ENCODE measurements around the gene BRI3. TPM values are rescaled to one million over a fixed set of nuclear protein-coding genes. Genes with fewer than 3 reads are reported as not detected.
A peak's percentile ranks its signal among the peaks of the same experiment; 100 is the strongest.

The BRI3 gene
- total RNA-seq, 1 donor from 2014 or later: 344 TPM

DNA sequence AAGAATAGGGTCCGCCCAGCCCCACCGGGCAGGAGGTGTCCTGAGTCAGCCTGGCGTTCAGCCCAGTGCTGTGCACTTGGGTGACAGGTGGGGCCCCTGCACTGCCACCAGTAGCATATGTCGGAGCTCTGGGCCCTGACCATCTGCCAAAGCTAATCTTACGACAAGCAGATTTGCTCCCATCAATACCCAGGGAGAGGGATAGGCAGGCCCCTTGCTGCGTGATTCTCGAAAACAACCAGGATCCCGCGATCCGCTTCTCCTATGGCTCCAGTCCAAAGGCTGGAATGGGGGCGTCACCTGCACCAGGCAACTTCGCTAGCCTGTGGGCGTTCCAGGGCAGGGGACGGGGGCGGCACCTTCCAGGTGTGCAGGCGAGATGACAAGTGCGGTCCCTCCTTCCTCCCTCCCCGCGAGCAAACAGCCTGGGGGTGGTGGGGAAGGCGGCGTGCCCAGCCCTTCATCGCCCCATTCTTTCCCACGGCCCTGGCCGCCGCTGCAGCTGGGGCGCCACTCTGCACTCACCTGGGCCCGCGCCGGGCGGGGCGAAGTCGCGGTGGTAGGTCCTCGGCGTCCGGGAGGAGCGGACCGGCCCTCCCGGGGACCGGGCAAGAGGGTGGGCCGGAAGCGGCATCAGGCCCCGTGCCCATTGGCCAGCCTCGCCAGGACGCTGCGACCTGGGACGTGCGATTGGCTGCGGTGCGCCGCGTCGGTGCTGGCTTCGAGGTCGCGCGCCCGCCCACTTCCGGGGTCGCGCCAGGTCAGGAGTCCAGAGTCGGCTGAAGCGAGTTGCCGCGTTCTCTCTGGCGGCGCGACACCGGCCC is 29.7 kb upstream of the BRI3 start, which contains the start of gene TECPR1:
TSS of gene TECPR1 (minus strand) at position 632 of the 824 bp plus-strand sequence. CDS start 6,086 bp downstream, outside the sequence.
- H3K27ac Mint-ChIP-seq (ENCODE audit: unreplicated experiment): peak within 1 kb of the TSS; percentile 92
- no peaks in the 10 kb centered on the region for H3K9me3 Mint-ChIP-seq (ENCODE audit: unreplicated experiment)
- no peaks in the 10 kb centered on the region for H3K27me3 Mint-ChIP-seq (ENCODE audit: unreplicated experiment)
- TF ChIP-seq, protein P1, sequence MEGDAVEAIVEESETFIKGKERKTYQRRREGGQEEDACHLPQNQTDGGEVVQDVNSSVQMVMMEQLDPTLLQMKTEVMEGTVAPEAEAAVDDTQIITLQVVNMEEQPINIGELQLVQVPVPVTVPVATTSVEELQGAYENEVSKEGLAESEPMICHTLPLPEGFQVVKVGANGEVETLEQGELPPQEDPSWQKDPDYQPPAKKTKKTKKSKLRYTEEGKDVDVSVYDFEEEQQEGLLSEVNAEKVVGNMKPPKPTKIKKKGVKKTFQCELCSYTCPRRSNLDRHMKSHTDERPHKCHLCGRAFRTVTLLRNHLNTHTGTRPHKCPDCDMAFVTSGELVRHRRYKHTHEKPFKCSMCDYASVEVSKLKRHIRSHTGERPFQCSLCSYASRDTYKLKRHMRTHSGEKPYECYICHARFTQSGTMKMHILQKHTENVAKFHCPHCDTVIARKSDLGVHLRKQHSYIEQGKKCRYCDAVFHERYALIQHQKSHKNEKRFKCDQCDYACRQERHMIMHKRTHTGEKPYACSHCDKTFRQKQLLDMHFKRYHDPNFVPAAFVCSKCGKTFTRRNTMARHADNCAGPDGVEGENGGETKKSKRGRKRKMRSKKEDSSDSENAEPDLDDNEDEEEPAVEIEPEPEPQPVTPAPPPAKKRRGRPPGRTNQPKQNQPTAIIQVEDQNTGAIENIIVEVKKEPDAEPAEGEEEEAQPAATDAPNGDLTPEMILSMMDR (IDR thresholded peaks at IDR 0.05): no peak
- DNase-seq (ENCODE audit: extremely low spot score, unreplicated experiment): peak; percentile 97
- peak within 1 kb of the TSS; percentile 97 for H3K4me3 Mint-ChIP-seq (ENCODE audit: unreplicated experiment)
- peaks cover 8% of the 10 kb centered on the region for H3K36me3 Mint-ChIP-seq (ENCODE audit: unreplicated experiment)
- peaks cover 28% of the 10 kb centered on the region for H3K4me1 Mint-ChIP-seq (ENCODE audit: unreplicated experiment)

DNA sequence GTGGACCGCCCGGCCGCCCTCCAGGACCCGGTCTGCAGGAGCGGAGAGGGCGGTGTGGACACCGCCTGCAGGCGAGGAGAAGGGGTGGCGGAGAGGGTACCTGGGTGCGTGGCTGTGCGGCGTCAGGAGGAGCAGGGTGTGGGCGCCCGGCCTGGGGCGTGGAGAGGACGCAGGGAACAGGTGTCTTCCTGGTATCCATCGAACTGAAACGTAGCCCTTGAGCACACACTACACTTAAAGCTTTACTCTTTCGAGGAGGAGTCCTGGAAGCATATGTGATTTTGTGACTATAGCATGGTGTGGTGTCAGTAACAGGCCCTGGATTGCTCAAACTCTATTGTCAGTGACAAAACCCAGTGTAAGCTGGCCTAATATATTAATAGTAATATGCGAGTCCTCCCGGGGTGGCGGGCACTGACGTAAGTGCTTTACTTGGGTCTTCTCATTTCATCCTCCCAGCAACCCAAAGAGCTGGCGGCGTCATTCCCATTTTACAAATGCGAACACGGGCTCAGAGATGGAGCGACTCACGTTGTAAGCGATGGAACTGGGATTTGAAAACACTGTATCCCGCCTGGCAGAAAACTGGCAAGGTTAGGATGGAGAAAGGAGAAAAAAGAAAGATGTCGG is 28.9 kb upstream of the BRI3 start:
- no peak for DNase-seq (ENCODE audit: extremely low spot score, unreplicated experiment)

DNA sequence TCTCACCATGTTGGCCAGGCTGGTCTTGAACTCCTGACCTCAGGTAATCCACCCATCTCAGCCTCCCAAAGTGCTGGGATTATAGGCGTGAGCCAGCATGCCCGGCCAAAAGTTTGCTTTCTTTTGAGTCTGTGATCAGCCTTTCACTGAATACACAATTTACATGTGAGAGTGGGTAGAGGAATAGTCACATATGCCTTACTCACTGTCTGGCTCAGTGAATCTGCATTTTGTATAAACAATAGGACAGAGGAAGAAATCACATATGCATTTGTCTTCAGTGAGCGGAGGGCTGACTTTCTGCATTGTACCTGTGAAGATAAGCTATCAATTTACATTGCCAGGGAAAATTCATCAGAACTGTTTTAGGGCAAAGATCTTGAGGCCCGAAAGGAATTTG is 27.0 kb upstream of the BRI3 start:
- DNase-seq (ENCODE audit: extremely low spot score, unreplicated experiment): no peak
- H3K4me1 Mint-ChIP-seq (ENCODE audit: unreplicated experiment): peaks cover 26% of the 10 kb centered on the region
- no peaks in the 10 kb centered on the region for H3K27me3 Mint-ChIP-seq (ENCODE audit: unreplicated experiment)
- H3K4me3 Mint-ChIP-seq (ENCODE audit: unreplicated experiment): no peak overlapping the region
- H3K27ac Mint-ChIP-seq (ENCODE audit: unreplicated experiment): no peak overlapping the region
- no peaks in the 10 kb centered on the region for H3K9me3 Mint-ChIP-seq (ENCODE audit: unreplicated experiment)
- peaks cover 3% of the 10 kb centered on the region for H3K36me3 Mint-ChIP-seq (ENCODE audit: unreplicated experiment)
- TF ChIP-seq, protein P1 (IDR thresholded peaks at IDR 0.05): no peak

More for the DNA sequence above, 28.9 kb upstream of the BRI3 start:
- Mint-ChIP-seq H3K27ac (ENCODE audit: unreplicated experiment) (peak overlapping the region; percentile 92), H3K27me3 (ENCODE audit: unreplicated experiment) (no peaks in the 10 kb centered on the region), H3K4me3 (ENCODE audit: unreplicated experiment) (peak overlapping the region; percentile 97), H3K9me3 (ENCODE audit: unreplicated experiment) (no peaks in the 10 kb centered on the region), H3K4me1 (ENCODE audit: unreplicated experiment) (peaks cover 28% of the 10 kb centered on the region), H3K36me3 (ENCODE audit: unreplicated experiment) (peaks cover 8% of the 10 kb centered on the region)
- TF ChIP-seq, protein P1 (IDR thresholded peaks at IDR 0.05): no peak

DNA sequence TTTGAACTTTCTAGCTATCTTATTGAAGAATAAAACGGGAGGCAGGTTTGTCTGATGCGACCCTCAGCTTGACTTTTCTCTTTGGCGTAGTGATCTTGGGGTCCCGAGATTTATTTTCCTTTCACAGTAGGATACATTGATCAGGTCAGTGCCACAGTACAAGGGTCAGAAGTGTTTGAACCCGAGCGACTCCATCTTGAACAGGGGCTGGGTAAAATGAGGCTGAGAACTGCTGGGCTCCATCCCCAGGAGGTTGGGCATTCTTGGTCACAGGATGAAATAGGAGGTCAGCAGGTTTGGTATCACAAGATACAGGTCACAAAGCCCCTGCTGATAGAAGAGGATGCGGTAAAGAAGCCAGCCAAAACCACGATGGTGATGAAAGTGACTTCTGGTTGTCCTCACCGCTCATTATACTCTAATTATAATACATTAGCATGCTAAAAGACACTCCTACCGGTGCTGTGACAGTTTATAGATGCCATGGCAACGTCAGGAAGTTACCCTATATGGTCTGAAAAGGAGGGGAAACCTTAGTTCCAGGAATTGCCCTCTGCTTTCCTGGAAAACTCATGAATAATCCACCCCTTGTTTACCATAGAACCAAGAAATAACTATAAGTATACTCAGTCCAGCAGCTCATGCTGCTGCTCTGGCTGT is 26.4 kb upstream of the BRI3 start:
- peaks cover 3% of the 10 kb centered on the region for H3K36me3 Mint-ChIP-seq (ENCODE audit: unreplicated experiment)
- H3K4me1 Mint-ChIP-seq (ENCODE audit: unreplicated experiment): peaks cover 24% of the 10 kb centered on the region
- no peak overlapping the region for H3K4me3 Mint-ChIP-seq (ENCODE audit: unreplicated experiment)
- no peak overlapping the region for H3K27ac Mint-ChIP-seq (ENCODE audit: unreplicated experiment)
- no peaks in the 10 kb centered on the region for H3K27me3 Mint-ChIP-seq (ENCODE audit: unreplicated experiment)
- no peak for DNase-seq (ENCODE audit: extremely low spot score, unreplicated experiment)
- TF ChIP-seq, protein P1 (IDR thresholded peaks at IDR 0.05): no peak
- H3K9me3 Mint-ChIP-seq (ENCODE audit: unreplicated experiment): no peaks in the 10 kb centered on the region

Measured in osteocyte (in vitro differentiated cells).